Liver (tissue), 9 donors: ENCODE data around the gene DHRSX. TPM values are rescaled to one million over a fixed set of nuclear protein-coding genes. Genes with fewer than 3 reads are reported as not detected.
"Not testable (repeated sequence)": the region's sequence is repeated elsewhere in the genome, so short reads cannot be mapped to it uniquely, and the experiment has no call there.

Experiments used
- DNase-seq: peaks from one replicate; pipeline ENCODE4 v3.0.0-alpha.2; 2017; ENCODE audit warnings: low spot score
- H3K27ac ChIP-seq, 2 donors: one replicate each; pipeline ENCODE4 v1.7.0; 2013; ENCODE audit warnings: inconsistent platforms in 2 of 2, low read length in 2 of 2, control low read depth in 1 of 2, low read depth in 1 of 2, mild to moderate bottlenecking in 1 of 2
- H3K27me3 ChIP-seq, 4 donors: one replicate each; pipeline versions ENCODE4 v1.6.1 to v1.7.0; 2013; ENCODE audit warnings: low read length in 3 of 4, inconsistent platforms in 1 of 4, mild to moderate bottlenecking in 1 of 4, moderate library complexity in 1 of 4; ENCODE audit not compliant: control insufficient read depth in 4 of 4, insufficient read depth in 4 of 4
- H3K36me3 ChIP-seq, 4 donors: one replicate each; pipeline versions ENCODE4 v1.6.1 to v1.7.0; 2013; ENCODE audit warnings: low read length in 3 of 4, mild to moderate bottlenecking in 3 of 4, low read depth in 1 of 4, moderate library complexity in 1 of 4; ENCODE audit not compliant: control insufficient read depth in 4 of 4, insufficient read depth in 3 of 4
- H3K4me1 ChIP-seq, 4 donors: one replicate each; pipeline versions ENCODE4 v1.6.1 to v1.7.0; 2013; ENCODE audit warnings: low read length in 3 of 4, mild to moderate bottlenecking in 3 of 4, moderate library complexity in 1 of 4; ENCODE audit not compliant: control insufficient read depth in 4 of 4, insufficient read depth in 4 of 4
- H3K4me3 ChIP-seq, 3 donors: one replicate each; pipeline versions ENCODE4 v1.6.1 to v1.7.0; 2013; ENCODE audit warnings: low read length in 3 of 3, control low read depth in 1 of 3, low read depth in 1 of 3, mild to moderate bottlenecking in 1 of 3
- H3K9ac ChIP-seq, 2 donors: one replicate each; pipeline ENCODE4 v1.7.0; 2013; ENCODE audit warnings: low read length in 2 of 2, mild to moderate bottlenecking in 2 of 2, moderate library complexity in 2 of 2, control low read depth in 1 of 2, low read depth in 1 of 2
- H3K9me3 ChIP-seq, 4 donors: one replicate each; pipeline versions ENCODE4 v1.6.1 to v1.7.0; 2013; ENCODE audit warnings: low read length in 3 of 4; ENCODE audit not compliant: control insufficient read depth in 4 of 4
- ATF3 ChIP-seq: IDR thresholded peaks from 2 replicates; pipeline ENCODE4 v1.6.1; 2016; ENCODE audit warnings: antibody characterized with exemption
- EGR1 ChIP-seq, 2 donors: IDR thresholded peaks; 2 replicates each; pipeline ENCODE4 v1.6.1; 2016 to 2018; ENCODE audit warnings: antibody characterized with exemption in 2 of 2, low read depth in 2 of 2
- FOXA1 ChIP-seq: IDR thresholded peaks from 2 replicates; pipeline ENCODE4 v1.6.1; 2016; ENCODE audit warnings: antibody characterized with exemption
- FOXA2 ChIP-seq: IDR thresholded peaks from 2 replicates; pipeline ENCODE4 v1.6.1; 2016; ENCODE audit warnings: antibody characterized with exemption
- GABPA ChIP-seq, 2 donors: IDR thresholded peaks in 1 of 2; conservative IDR thresholded peaks in 1 of 2; 2 replicates each; pipeline ENCODE4 v1.6.1; 2016; ENCODE audit warnings: antibody characterized with exemption in 2 of 2, mild to moderate bottlenecking in 1 of 2, moderate library complexity in 1 of 2
- HNF4A ChIP-seq, 2 donors: conservative IDR thresholded peaks; 2 replicates each; pipeline ENCODE4 v1.6.1; 2016; ENCODE audit warnings: antibody characterized with exemption in 2 of 2, mild to moderate bottlenecking in 2 of 2
- HNF4G ChIP-seq: IDR thresholded peaks from 2 replicates; pipeline ENCODE4 v1.6.1; 2016; ENCODE audit warnings: antibody characterized with exemption
- JUND ChIP-seq, 2 donors: IDR thresholded peaks; 2 replicates each; pipeline ENCODE4 v1.6.1; 2016; ENCODE audit warnings: antibody characterized with exemption in 2 of 2
- NR2F2 ChIP-seq: IDR thresholded peaks from 2 replicates; pipeline ENCODE4 v1.6.1; 2016; ENCODE audit warnings: antibody characterized with exemption
- RAD21 ChIP-seq, 2 donors: IDR thresholded peaks; 2 replicates each; pipeline ENCODE4 v1.6.1; 2016; ENCODE audit warnings: antibody characterized with exemption in 2 of 2, mild to moderate bottlenecking in 2 of 2
- REST ChIP-seq: IDR thresholded peaks from 2 replicates; pipeline ENCODE4 v1.6.1; 2016; ENCODE audit warnings: antibody characterized with exemption, mild to moderate bottlenecking
- RXRA ChIP-seq, 2 donors: IDR thresholded peaks; 2 replicates each; pipeline ENCODE4 v1.6.1; 2017 to 2018; ENCODE audit warnings: antibody characterized with exemption in 2 of 2, mild to moderate bottlenecking in 1 of 2
- SP1 ChIP-seq: IDR thresholded peaks from 2 replicates; pipeline ENCODE4 v1.6.1; 2018; ENCODE audit warnings: antibody characterized with exemption, mild to moderate bottlenecking
- TAF1 ChIP-seq: conservative IDR thresholded peaks from 2 replicates; pipeline ENCODE4 v1.6.1; 2016; ENCODE audit warnings: antibody characterized with exemption, mild to moderate bottlenecking
- ZBTB33 ChIP-seq: IDR thresholded peaks from 2 replicates; pipeline ENCODE4 v1.6.1; 2016; ENCODE audit warnings: antibody characterized with exemption
- WGBS: extraction: QIAGEN DNeasy Blood & Tissue Kit; methylation state at CpG from one replicate; pipeline ENCODE4 v1.1.7; 2013; 5-methylcytosine and 5-hydroxymethylcytosine counted together
- polyA plus RNA-seq, 2 donors: library from polyadenylated mRNA; stranded (reverse) in 1 of 2; unstranded in 1 of 2; fragments of 200-250 nt in 1 of 2; fragments of >200 nt in 1 of 2; fragmentation: Nextera tagmentation in 1 of 2; extraction: Ambion mirVana in 1 of 2; gene quantifications; one replicate each; pipeline versions ENCODE4 v1.2.1 to v1.2.3, GENCODE V29; 2013 to 2015
- total RNA-seq, 2 donors: library from RNA; depleted of rRNA; stranded (reverse); fragments of >200 nt; gene quantifications; one replicate each; pipeline ENCODE4 v1.2.3, GENCODE V29; 2014
- TF ChIP-seq, protein P1 (sequence below): fragments of 150-350 bp; IDR thresholded peaks from 2 replicates; pipeline ENCODE4 v1.5.1; 2017; ENCODE audit warnings: improper control_type of control experiment, low read depth, low read length; ENCODE audit not compliant: missing input control
- TF ChIP-seq, protein P2 (sequence below): IDR thresholded peaks from 2 replicates; pipeline ENCODE4 v1.6.1; 2016; ENCODE audit warnings: antibody characterized with exemption
- donor health status: healthy.
- donor health status: healthy.
- donor health status: healthy.
- donor health status: healthy.
- donor health status: healthy.

DHRSX gene
- total and polyA plus RNA-seq, 4 donors = 17.2 to 35.2 (median 23.3) TPM

DNA sequence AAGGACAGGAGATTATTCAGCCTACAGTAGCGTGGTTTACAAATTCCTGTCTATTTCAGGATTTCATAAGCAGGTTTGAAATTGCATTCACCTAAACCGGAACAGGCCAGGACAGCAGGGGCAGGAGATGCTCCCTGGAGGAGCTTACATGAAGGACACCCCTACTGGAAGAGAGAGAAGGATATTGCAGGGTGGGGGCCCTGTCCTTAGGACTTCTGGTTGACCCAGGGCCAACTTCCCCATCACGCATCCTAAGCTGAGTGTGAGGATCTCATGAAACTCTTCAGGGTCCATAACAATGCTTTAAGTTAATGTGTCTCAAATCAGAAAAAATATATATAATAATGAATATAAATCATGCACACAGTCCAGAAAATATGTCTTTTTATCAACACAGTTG is 6.4 kb upstream of the DHRSX start:
- Histone ChIP-seq H3K36me3 (no peaks in the 10 kb centered on the region), H3K4me1 (peaks cover 0 to 2% (median 0%) of the 10 kb centered on the region in 4 donors), H3K4me3 (no peak overlapping the region), H3K27me3 (no peaks in the 10 kb centered on the region), H3K9me3 (no peaks in the 10 kb centered on the region), H3K9ac (no peak overlapping the region), H3K27ac (no peak overlapping the region)
- no peak for DNase-seq
- TF ChIP-seq ATF3 (no peak), REST (no peak), NR2F2 (no peak), HNF4G (no peak)
- 90% methylated on average over 3 of the region's 3 CpGs for WGBS

DNA sequence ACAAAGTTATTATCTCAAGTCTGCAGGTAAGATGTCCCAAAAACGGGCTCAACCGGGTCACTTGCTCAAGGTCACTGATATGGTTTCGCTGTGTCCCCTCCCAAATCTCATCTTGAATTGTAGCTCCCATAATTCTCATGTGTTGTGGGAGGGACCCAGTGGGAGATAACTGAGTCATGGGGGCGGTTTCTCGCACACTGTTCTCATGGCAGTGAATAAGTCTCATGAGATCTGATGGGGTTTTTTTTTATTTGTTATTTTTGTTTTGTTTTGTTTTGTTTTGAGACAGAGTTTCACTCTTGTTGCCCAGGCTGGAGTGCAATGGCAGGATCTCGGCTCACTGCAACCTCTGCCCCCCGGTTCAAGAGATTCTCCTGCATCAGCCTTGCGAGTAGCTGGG is 4.6 kb upstream of the DHRSX start:
- not testable (repeated sequence) for H3K9ac ChIP-seq, H3K36me3 ChIP-seq, H3K4me1 ChIP-seq, DNase-seq, H3K4me3 ChIP-seq, H3K9me3 ChIP-seq, H3K27ac ChIP-seq, H3K27me3 ChIP-seq
- WGBS = 92% methylated on average over 8 of the region's 8 CpGs

DNA sequence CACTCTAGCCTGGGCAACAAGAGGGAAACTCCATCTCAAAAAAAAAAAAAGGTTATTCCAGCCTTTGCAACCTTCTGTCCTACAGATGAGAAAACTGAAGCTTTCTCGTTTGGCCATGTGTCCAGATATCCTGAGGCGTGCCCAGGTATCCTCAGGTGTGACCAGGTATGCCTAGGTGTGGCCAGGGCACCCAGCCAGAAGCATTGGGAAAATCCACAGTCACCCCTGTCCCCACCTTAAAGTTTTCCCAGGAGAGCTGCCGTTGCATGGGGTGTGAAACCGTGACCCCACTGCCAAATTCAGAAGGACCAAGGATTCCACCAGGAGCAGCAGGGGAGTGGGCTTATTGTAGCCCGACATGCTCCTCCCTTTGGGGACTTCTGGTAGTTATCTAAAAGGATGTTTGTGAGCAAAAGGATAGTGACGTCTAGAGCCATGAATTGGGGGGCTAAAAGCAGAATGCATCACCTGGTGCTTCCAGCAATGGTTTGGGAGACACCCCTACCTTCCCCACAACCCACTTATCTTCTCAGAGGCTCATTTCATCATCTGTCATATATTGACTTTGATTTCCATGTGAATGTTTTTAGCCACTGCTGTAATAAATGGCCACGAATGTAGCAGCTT is 4.0 kb upstream of the DHRSX start:
- WGBS = 71% methylated on average over 7 of the region's 7 CpGs
- Histone ChIP-seq H3K27ac (no peak overlapping the region), H3K4me3 (no peak overlapping the region), H3K4me1 (peaks cover 0 to 2% (median under 1%) of the 10 kb centered on the region in 4 donors), H3K27me3 (no peaks in the 10 kb centered on the region), H3K9me3 (no peaks in the 10 kb centered on the region), H3K36me3 (no peaks in the 10 kb centered on the region), H3K9ac (no peak overlapping the region)
- DNase-seq = no peak
- TF ChIP-seq ATF3 = no peak
- TF ChIP-seq NR2F2 = no peak
- no peak for TF ChIP-seq RXRA (IDR thresholded peaks at IDR 0.05)
- TF ChIP-seq, protein P1, sequence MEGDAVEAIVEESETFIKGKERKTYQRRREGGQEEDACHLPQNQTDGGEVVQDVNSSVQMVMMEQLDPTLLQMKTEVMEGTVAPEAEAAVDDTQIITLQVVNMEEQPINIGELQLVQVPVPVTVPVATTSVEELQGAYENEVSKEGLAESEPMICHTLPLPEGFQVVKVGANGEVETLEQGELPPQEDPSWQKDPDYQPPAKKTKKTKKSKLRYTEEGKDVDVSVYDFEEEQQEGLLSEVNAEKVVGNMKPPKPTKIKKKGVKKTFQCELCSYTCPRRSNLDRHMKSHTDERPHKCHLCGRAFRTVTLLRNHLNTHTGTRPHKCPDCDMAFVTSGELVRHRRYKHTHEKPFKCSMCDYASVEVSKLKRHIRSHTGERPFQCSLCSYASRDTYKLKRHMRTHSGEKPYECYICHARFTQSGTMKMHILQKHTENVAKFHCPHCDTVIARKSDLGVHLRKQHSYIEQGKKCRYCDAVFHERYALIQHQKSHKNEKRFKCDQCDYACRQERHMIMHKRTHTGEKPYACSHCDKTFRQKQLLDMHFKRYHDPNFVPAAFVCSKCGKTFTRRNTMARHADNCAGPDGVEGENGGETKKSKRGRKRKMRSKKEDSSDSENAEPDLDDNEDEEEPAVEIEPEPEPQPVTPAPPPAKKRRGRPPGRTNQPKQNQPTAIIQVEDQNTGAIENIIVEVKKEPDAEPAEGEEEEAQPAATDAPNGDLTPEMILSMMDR = no peak
- no peak for TF ChIP-seq TAF1
- no peak for TF ChIP-seq HNF4A (conservative IDR thresholded peaks at IDR 0.05)
- no peak for TF ChIP-seq RAD21 (IDR thresholded peaks at IDR 0.05)
- no peak for TF ChIP-seq SP1
- TF ChIP-seq, protein P2, sequence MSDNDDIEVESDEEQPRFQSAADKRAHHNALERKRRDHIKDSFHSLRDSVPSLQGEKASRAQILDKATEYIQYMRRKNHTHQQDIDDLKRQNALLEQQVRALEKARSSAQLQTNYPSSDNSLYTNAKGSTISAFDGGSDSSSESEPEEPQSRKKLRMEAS = no peak
- TF ChIP-seq ZBTB33 = no peak
- TF ChIP-seq JUND (IDR thresholded peaks at IDR 0.05) = no peak
- no peak for TF ChIP-seq GABPA (IDR thresholded peaks at IDR 0.05 in 1 of 2, conservative IDR thresholded peaks at IDR 0.05 in 1 of 2)
- TF ChIP-seq HNF4G = no peak
- TF ChIP-seq FOXA1 = no peak
- no peak for TF ChIP-seq EGR1 (IDR thresholded peaks at IDR 0.05; ENCODE audit: low read depth in 2 of 2)
- TF ChIP-seq FOXA2 = no peak
